ENCODE measurements around the gene CEND1. TPM values are rescaled to one million over a fixed set of nuclear protein-coding genes. Genes with fewer than 3 reads are reported as not detected.
A peak's percentile ranks its signal among the peaks of the same experiment; 100 is the strongest.

CEND1 gene
- total RNA-seq, 4 donors from 2014 or later = 0.44 to 0.45 TPM; not detected in 2

DNA sequence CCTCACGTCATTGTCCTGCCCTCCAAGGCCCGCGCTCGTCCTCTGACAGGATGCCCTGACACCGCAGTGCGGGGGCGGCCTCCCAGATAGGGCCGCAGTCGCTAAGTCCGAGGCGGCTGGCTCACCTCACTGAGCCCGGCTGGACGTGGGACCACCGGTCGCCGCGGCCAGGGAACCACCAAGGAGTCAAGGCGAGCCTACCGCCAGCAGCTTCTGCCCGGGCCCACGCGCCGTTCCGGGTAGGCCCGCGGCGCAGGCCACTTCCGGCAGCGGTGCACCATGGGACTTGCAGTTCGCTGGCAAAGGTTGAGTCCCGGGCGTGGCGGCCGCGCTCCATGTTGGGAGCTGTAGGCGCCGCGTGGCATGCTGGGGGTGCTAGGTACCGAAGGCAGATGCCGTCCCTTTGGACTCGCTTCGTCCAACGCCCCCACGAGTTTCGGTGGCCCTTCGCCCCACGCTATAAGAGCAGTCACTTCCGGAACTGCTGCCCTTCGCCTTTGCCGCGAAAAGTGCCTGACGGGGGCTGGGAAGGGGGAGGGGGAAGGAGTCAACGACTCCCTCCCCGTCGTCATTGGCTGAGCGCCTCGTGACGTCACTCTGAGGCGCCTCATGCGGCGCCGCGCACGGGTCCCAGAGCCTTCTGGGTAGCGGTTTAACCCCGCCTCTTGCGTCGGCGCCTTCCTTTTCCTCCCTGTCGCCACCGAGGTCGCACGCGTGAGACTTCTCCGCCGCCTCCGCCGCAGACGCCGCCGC is 19.6 kb upstream of the CEND1 start, which contains the start of gene RPLP2:
RPLP2 (plus strand) TSS at position 681 of the 753 bp plus-strand sequence. CDS start 268 bp downstream, outside the sequence.
- DNase-seq = peak; percentile 99
- intact Hi-C loops (cut with DNase I) = no loop called here
- Histone ChIP-seq H3K36me3 (peaks cover 22 to 24% of the 10 kb centered on the region in 2 donors), H3K27me3 (no peaks in the 10 kb centered on the region), H3K4me3 (replicated peaks in 1 of 3) (peak within 1 kb of the TSS; percentile 68 to 85 (median 80)), H3K4me1 (peaks cover 26 to 30% of the 10 kb centered on the region in 2 donors), H3K9me3 (no peaks in the 10 kb centered on the region), H3K27ac (peak within 1 kb of the TSS; percentile 95 to 97 (median 97))
- 0% methylated on average over 8 to 31 of the region's 81 CpGs for WGBS, 2 donors
- TF ChIP-seq, protein P1, sequence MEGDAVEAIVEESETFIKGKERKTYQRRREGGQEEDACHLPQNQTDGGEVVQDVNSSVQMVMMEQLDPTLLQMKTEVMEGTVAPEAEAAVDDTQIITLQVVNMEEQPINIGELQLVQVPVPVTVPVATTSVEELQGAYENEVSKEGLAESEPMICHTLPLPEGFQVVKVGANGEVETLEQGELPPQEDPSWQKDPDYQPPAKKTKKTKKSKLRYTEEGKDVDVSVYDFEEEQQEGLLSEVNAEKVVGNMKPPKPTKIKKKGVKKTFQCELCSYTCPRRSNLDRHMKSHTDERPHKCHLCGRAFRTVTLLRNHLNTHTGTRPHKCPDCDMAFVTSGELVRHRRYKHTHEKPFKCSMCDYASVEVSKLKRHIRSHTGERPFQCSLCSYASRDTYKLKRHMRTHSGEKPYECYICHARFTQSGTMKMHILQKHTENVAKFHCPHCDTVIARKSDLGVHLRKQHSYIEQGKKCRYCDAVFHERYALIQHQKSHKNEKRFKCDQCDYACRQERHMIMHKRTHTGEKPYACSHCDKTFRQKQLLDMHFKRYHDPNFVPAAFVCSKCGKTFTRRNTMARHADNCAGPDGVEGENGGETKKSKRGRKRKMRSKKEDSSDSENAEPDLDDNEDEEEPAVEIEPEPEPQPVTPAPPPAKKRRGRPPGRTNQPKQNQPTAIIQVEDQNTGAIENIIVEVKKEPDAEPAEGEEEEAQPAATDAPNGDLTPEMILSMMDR (IDR thresholded peaks at IDR 0.05) = peak in 1 of 6 experiments; percentile 23
- TF ChIP-seq POLR2A (IDR thresholded peaks at IDR 0.05) = peak; percentile 79 to 81

DNA sequence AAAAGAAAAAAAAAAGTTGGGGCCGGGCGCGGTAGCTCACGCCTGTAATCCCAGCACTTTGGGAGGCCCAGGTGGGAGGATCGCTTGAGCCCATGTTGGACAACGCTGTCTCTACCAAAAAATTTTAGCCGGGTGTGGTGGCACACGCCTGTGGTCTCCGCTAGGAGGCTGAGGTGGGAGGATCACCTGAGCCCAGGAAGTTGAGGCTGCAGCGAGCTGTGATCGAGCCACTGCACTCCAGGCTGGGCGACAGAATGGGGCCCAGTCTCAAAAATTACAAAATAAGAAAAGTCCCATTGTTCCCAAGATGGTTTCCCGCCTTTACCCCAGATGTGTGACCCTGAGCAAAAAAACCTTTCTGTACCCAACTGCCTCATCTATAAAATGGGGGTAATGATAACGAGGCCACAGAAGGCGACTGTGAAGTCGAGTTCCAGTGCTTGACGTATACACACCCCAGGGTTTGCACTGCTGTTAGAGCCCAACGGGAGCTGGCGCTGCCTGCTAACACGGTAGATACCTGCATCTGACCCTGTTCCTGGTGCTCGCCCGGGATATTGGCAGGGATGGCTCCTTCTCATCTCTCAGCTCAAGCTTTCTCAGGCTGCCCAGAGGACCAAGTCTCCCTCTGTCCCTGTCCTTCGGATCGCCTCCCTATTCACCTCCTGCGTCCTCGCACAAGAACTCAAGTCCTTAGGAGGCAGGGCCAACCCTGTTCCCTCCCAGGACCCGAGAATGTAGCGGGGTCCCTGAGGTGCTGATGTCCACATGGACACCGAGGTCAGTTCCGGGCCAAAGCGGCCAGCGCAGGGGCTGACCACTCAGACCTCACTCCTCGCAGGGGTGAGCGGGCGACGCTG is 18.8 kb upstream of the CEND1 start:
- peak overlapping the region; percentile 95 to 97 (median 97) for H3K27ac ChIP-seq
- peaks cover 31 to 35% of the 10 kb centered on the region in 2 donors for H3K4me1 ChIP-seq
- peak overlapping the region; percentile 68 to 85 (median 80) for H3K4me3 ChIP-seq (replicated peaks in 1 of 3)
- 37 to 53% methylated on average over 23 to 27 of the region's 36 CpGs for WGBS, 2 donors
- H3K9me3 ChIP-seq = no peaks in the 10 kb centered on the region
- H3K27me3 ChIP-seq = no peaks in the 10 kb centered on the region
- intact Hi-C loops (cut with DNase I) = no loop called here
- H3K36me3 ChIP-seq = peaks cover 21 to 22% of the 10 kb centered on the region in 2 donors
- no peak for DNase-seq
- no peak for TF ChIP-seq POLR2A (IDR thresholded peaks at IDR 0.05)

DNA sequence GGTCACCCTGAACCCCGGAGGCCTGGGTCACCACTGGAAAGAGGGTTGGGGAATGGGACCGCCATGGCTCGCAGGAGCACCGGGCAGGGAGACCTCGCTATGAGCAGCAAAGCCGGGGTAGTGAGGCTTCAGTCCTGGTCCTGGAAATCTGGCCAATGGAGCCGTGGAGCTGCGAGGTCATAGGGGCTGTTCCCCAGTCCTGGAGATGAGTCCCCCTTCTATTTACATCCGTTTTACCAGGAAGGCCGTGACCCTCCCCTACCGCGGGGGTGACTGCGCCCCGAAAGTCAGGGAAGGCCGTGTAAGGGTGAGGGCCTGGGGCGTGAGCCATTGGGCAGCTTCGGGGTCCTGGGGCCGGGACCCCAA is 14.7 kb upstream of the CEND1 start:
- intact Hi-C loops (cut with DNase I) = no loop called here
- Histone ChIP-seq H3K4me1 (peaks cover 20 to 23% of the 10 kb centered on the region in 2 donors), H3K9me3 (no peaks in the 10 kb centered on the region), H3K27ac (peak overlapping the region in 2 of 3 donors; percentile 85 to 87), H3K27me3 (no peaks in the 10 kb centered on the region), H3K36me3 (no peaks in the 10 kb centered on the region), H3K4me3 (replicated peaks in 1 of 3) (peak overlapping the region; percentile 11 to 62 (median 23))
- WGBS, 2 donors = 0 to 9% methylated on average over 4 to 18 of the region's 18 CpGs
- TF ChIP-seq POLR2A (IDR thresholded peaks at IDR 0.05) = no peak
- TF ChIP-seq, protein P1 (IDR thresholded peaks at IDR 0.05) = no peak
- no peak for DNase-seq

DNA sequence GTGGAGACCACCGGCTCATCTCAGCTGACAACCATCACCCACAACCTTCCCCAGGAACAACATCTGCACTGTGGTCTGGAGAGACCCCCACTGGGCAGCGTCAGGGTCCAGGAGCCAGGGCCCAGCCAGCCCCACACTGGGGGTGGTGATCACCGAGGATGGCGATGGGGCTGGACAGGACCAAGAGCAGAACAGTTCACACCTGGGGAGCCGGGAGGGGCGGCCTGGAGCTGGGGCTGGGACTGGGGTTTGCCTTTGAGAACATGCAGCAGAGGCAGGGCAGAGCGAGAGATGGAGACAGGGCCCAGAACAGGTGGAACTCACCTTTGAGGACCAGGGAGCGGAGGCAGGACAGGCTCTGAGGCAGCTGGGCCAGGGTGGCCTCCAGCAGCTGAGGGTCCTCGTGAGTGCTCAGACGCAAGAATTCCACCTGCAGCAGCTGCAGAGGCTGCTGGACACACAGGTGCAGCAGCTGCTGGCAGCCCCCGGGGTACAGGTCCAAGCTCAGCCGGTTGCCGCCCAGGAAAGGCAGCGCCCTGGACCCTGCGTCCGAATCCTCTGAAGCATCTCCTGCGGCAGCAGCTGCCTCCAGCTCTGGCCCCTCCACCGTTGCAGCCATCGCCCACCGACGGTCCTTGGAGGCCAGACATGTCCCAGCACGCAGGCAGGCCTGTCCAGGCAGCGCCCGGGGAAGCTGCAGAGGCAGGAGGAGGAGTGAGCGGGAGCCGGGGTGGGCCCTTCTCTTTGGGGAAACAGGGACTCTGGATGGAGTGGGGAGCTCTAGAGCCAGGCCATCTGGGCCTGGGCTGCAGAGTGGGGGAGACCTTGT is 14.1 kb upstream of the CEND1 start:
- H3K4me1 ChIP-seq = peaks cover 20 to 23% of the 10 kb centered on the region in 2 donors

More for the DNA sequence above, 14.1 kb upstream of the CEND1 start:
- intact Hi-C loops (cut with DNase I) = no loop called here
- 46 to 73% methylated on average over 12 to 25 of the region's 26 CpGs for WGBS, 2 donors
- TF ChIP-seq POLR2A (IDR thresholded peaks at IDR 0.05) = no peak
- TF ChIP-seq, protein P1 (IDR thresholded peaks at IDR 0.05) = no peak
- Histone ChIP-seq H3K27me3 (no peaks in the 10 kb centered on the region), H3K36me3 (no peaks in the 10 kb centered on the region), H3K9me3 (no peaks in the 10 kb centered on the region), H3K4me3 (replicated peaks in 1 of 3) (peak overlapping the region in 2 of 3 donors; percentile 11 to 62), H3K27ac (peak overlapping the region in 1 of 3 donors; percentile 85)
- DNase-seq = no peak

Measured in thyroid gland (tissue), 4 donors.